VCaP (cell line): ENCODE data around the gene CD302.

ENCODE experiments used
- H3K27ac ChIP-seq: fragments of 450-650 bp; 2 replicates; pipeline ENCODE4 v1.5.1; 2017
- CTCF ChIP-seq: fragments of 450-650 bp; conservative IDR thresholded peaks from 2 replicates; pipeline ENCODE4 v1.5.1; 2017; ENCODE audit warnings: mild to moderate bottlenecking, moderate library complexity

The CD302 gene

GRCh38 chr2:159759577-159759976 is 38.4 kb downstream of the CD302 start:
- peak overlapping the region; percentile 29; the same call in 1 of the 2 replicates for H3K27ac ChIP-seq
- no peak for TF ChIP-seq CTCF

- peak overlapping the region; percentile 29; the same call in 1 of the 2 replicates for H3K27ac ChIP-seq
- no peak for TF ChIP-seq CTCF
These were observed 39.3 kb downstream of the CD302 start for GRCh38 chr2:159758686-159759085.

GRCh38 chr2:159758239-159758638 is 39.8 kb downstream of the CD302 start:
- H3K27ac ChIP-seq = peak overlapping the region; percentile 29; the same call in 1 of the 2 replicates
- TF ChIP-seq CTCF = no peak

GRCh38 chr2:159755788-159756187 is 42.2 kb downstream of the CD302 start:
- peak; percentile 29; the same call in 1 of the 2 replicates for TF ChIP-seq CTCF
- no peak overlapping the region for H3K27ac ChIP-seq

GRCh38 chr2:159755014-159755413 is 43.0 kb downstream of the CD302 start:
- no peak overlapping the region for H3K27ac ChIP-seq
- TF ChIP-seq CTCF = no peak

- TF ChIP-seq CTCF = no peak
- no peak overlapping the region for H3K27ac ChIP-seq
These were observed 44.2 kb downstream of the CD302 start for GRCh38 chr2:159753797-159754196.

- TF ChIP-seq CTCF = no peak
- no peak overlapping the region for H3K27ac ChIP-seq
These were observed 47.1 kb downstream of the CD302 start for GRCh38 chr2:159750873-159751272.
